OCI-LY7 (cell line): ENCODE data around the gene RBP3. TPM values are rescaled to one million over a fixed set of nuclear protein-coding genes. Genes with fewer than 3 reads are reported as not detected.

Experiments
- BruUV-seq: library from RNA; stranded (reverse); fragments of 400-500 nt; replicated peaks from 2 replicates; lab custom pipeline; 2021; lab: Mats Ljungman, UMichigan
- CTCF ChIA-PET: fragments of 300-600 bp; sonication (Branson Sonifier 250); formaldehyde crosslinking; loops from one replicate; lab custom pipeline; 2022; ENCODE audit warnings: antibody characterized with exemption; ENCODE audit not compliant: unreplicated experiment; lab: Charles Lee
- POLR2A ChIA-PET: fragments of 300-600 bp; sonication (Branson Sonifier 250); formaldehyde crosslinking; loops from one replicate; lab custom pipeline; 2022; ENCODE audit warnings: antibody characterized with exemption; lab: Charles Lee
- DNase-seq: peaks from one replicate; pipeline ENCODE4 v3.0.0-alpha.2; 2015; ENCODE audit warnings: low spot score
- H2AFZ ChIP-seq: fragments of 200-600 bp; sonication (generic), shearing (Covaris generic); 2 replicates; pipeline ENCODE4 v1.6.1; 2014; ENCODE audit warnings: mild to moderate bottlenecking, antibody characterized with exemption, low read length, moderate library complexity
- H3K27ac ChIP-seq: fragments of 200-600 bp; sonication (generic); 2 replicates; pipeline ENCODE4 v1.5.1; 2014; ENCODE audit warnings: mixed run types, low read depth, mild to moderate bottlenecking, moderate library complexity, low read length, inconsistent platforms; ENCODE audit not compliant: poor library complexity, severe bottlenecking
- H3K36me3 ChIP-seq: fragments of 200-600 bp; sonication (generic); 2 replicates; pipeline ENCODE4 v1.6.1; 2014; ENCODE audit warnings: mild to moderate bottlenecking, antibody characterized with exemption, low read length, moderate library complexity, mixed read lengths; ENCODE audit not compliant: insufficient read depth
- H3K4me1 ChIP-seq: fragments of 200-600 bp; sonication (generic); 2 replicates; pipeline ENCODE4 v1.5.1; 2014; ENCODE audit warnings: mild to moderate bottlenecking, low read length; ENCODE audit not compliant: insufficient read depth, poor library complexity, severe bottlenecking
- H3K4me2 ChIP-seq: fragments of 200-600 bp; sonication (generic); 2 replicates; pipeline ENCODE4 v1.6.1; 2014; ENCODE audit warnings: mild to moderate bottlenecking, low read length
- H3K4me3 ChIP-seq: fragments of 200-600 bp; sonication (generic); 2 replicates; pipeline ENCODE4 v1.5.1; 2014; ENCODE audit warnings: mild to moderate bottlenecking, low read depth, low read length; ENCODE audit not compliant: poor library complexity, severe bottlenecking
- H3K79me2 ChIP-seq: fragments of 200-600 bp; sonication (generic); 2 replicates; pipeline ENCODE4 v1.6.1; 2016; ENCODE audit warnings: low read depth, mild to moderate bottlenecking, low read length, moderate library complexity, mixed read lengths; ENCODE audit not compliant: insufficient read depth
- H3K9me2 ChIP-seq: fragments of 200-600 bp; sonication (generic); 2 replicates; pipeline ENCODE4 v1.6.1; 2016; ENCODE audit warnings: mild to moderate bottlenecking, low read length, mixed read lengths; ENCODE audit not compliant: insufficient read depth
- H3K9me3 ChIP-seq: fragments of 200-600 bp; sonication (generic); 2 replicates; pipeline ENCODE4 v1.6.1; 2014; ENCODE audit warnings: mild to moderate bottlenecking, mixed run types, low read length, mixed read lengths
- H4K20me1 ChIP-seq: fragments of 200-600 bp; sonication (generic); 2 replicates; pipeline ENCODE4 v1.6.1; 2014; ENCODE audit warnings: mild to moderate bottlenecking, antibody characterized with exemption, low read length, moderate library complexity, mixed read lengths; ENCODE audit not compliant: insufficient read depth
- EZH2phosphoT487 ChIP-seq: fragments of 200-600 bp; sonication (generic); IDR thresholded peaks from 2 replicates; pipeline ENCODE4 v1.6.1; 2018; ENCODE audit warnings: low read depth, borderline replicate concordance, mild to moderate bottlenecking, mixed run types, antibody characterized with exemption, low read length, moderate library complexity, mixed read lengths
- intact Hi-C: fragments of 100-400 bp; cut with micrococcal nuclease; formaldehyde crosslinking; loops from one replicate; pipeline ENCODE4 v1.10.0; 2022; ENCODE audit not compliant: unreplicated experiment
- total RNA-seq, 2 experiments: library from RNA; depleted of rRNA in 1 of 2; stranded (reverse); fragments of >200 nt in 1 of 2; shearing (Covaris generic) in 1 of 2; gene quantifications; 2 replicates each; pipeline ENCODE4 v1.2.3, GENCODE V29; 2014 to 2022
- TF ChIP-seq, protein P1 (sequence below): fragments of 200-600 bp; sonication (generic); conservative IDR thresholded peaks from 2 replicates; pipeline ENCODE4 v1.5.1; 2014; ENCODE audit warnings: mild to moderate bottlenecking, antibody characterized with exemption, low read length, moderate library complexity, mixed read lengths

Gene RBP3
- total RNA-seq, 2 experiments from 2014 or later: not detected

DNA sequence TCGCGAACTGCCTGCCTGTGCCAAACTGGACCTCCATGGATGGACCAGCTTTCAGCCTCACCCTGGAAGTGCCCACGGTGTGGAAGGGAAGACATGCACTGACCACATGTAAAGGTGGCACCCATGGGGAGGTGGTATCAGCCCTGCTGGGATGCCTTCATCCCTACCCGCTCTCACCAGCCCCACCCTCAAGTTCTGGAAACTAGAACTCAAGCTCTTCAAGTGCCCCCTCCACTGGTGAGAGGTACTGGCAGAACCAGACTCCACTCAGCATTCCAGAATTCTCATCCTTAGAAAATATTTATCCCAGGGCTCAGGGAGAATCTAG, 30.0 kb downstream of the RBP3 start:
- intact Hi-C loops: loop anchor here (10.0 kb wide), 1 partner anchor 63 kb away; no protein-coding TSS in a partner anchor
- Histone ChIP-seq H3K27ac (no peak overlapping the region), H3K9me2 (no peaks in the 10 kb centered on the region), H2AFZ (no peak overlapping the region), H4K20me1 (no peaks in the 10 kb centered on the region), H3K4me2 (no peak overlapping the region), H3K79me2 (no peaks in the 10 kb centered on the region), H3K36me3 (no peaks in the 10 kb centered on the region), H3K4me1 (no peaks in the 10 kb centered on the region), H3K4me3 (no peak overlapping the region), H3K9me3 (no peaks in the 10 kb centered on the region)
- TF ChIP-seq, protein P1, sequence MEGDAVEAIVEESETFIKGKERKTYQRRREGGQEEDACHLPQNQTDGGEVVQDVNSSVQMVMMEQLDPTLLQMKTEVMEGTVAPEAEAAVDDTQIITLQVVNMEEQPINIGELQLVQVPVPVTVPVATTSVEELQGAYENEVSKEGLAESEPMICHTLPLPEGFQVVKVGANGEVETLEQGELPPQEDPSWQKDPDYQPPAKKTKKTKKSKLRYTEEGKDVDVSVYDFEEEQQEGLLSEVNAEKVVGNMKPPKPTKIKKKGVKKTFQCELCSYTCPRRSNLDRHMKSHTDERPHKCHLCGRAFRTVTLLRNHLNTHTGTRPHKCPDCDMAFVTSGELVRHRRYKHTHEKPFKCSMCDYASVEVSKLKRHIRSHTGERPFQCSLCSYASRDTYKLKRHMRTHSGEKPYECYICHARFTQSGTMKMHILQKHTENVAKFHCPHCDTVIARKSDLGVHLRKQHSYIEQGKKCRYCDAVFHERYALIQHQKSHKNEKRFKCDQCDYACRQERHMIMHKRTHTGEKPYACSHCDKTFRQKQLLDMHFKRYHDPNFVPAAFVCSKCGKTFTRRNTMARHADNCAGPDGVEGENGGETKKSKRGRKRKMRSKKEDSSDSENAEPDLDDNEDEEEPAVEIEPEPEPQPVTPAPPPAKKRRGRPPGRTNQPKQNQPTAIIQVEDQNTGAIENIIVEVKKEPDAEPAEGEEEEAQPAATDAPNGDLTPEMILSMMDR: no peak
- no peak for TF ChIP-seq EZH2phosphoT487
- CTCF ChIA-PET: no interaction called here
- POLR2A ChIA-PET: no interaction called here
- DNase-seq: no peak
- BruUV-seq: no TSS peak

DNA sequence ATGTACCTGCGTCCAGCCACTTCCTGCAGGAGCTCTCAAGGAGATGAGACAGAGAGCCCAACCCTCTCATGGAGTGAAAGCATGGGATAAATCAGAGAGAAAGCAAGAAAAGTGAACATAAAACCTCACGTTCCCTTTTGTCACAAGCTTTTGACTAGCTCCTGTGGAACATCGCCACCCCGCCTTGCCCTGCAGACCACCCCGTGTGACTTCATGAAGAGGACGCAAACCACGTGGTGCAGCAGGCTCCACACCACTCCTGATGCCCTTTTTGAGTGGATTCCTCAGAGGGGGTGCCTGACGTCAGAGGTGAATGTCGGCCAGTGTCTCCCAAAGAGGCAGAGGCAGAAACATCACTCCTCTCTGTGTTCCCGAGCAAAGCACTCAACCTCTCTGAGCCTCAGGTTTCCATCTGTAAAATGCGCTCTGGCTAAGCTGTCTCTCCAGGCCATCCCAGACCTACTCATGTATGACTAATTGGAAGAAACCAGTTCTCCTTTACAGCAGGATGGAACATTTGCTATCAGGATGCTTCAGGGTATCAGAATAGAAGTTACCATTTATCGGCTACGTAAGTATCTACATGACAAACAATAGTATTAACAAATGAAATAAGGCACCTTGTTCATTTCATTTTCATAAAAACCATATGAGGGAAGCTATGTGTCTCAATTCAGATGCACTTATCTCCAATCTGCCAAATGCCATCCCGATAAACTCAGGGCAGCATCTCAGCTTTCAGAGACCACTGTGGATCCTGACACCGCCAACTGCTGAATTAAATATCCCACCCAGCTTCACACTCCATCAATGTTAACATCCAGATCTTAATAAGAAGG, 30.7 kb downstream of the RBP3 start:
- H3K9me3 ChIP-seq: no peaks in the 10 kb centered on the region
- TF ChIP-seq, protein P1: no peak
- TF ChIP-seq EZH2phosphoT487: no peak
- H4K20me1 ChIP-seq: no peaks in the 10 kb centered on the region
- no TSS peak for BruUV-seq
- ChIA-PET CTCF (no interaction called here), POLR2A (no interaction called here)
- H3K9me2 ChIP-seq: no peaks in the 10 kb centered on the region
- no peaks in the 10 kb centered on the region for H3K36me3 ChIP-seq
- intact Hi-C loops: loop anchor here (10.0 kb wide), 1 partner anchor 64 kb away; no protein-coding TSS in a partner anchor
- no peaks in the 10 kb centered on the region for H3K79me2 ChIP-seq
- no peak overlapping the region for H3K4me2 ChIP-seq
- H3K27ac ChIP-seq: no peak overlapping the region
- peaks cover 7% of the 10 kb centered on the region for H3K4me1 ChIP-seq
- no peak overlapping the region for H2AFZ ChIP-seq
- no peak overlapping the region for H3K4me3 ChIP-seq
- no peak for DNase-seq

DNA sequence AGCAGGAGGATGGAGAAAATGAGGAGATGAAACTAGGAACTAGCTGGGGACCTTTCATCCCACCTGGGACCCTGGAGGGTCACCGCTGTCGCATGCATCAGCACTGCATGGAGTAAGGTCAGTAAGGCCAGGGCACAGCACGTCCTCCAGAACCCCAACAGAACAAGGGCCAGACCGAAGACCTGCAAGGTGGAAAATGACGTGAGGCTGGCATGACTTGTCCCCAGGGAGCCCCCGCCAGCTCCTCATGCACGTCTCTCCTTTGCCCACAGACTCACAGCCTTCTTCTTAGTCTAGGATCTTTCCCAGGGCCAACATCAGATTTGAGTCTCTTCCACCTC, 31.3 kb downstream of the RBP3 start:
- H4K20me1 ChIP-seq: no peaks in the 10 kb centered on the region
- intact Hi-C loops: loop anchor here (10.0 kb wide), 1 partner anchor 65 kb away; no protein-coding TSS in a partner anchor
- H3K4me3 ChIP-seq: no peak overlapping the region
- ChIA-PET CTCF (no interaction called here), POLR2A (no interaction called here)
- H3K9me3 ChIP-seq: no peaks in the 10 kb centered on the region
- TF ChIP-seq EZH2phosphoT487: no peak
- DNase-seq: no peak
- peaks cover 9% of the 10 kb centered on the region for H3K4me1 ChIP-seq
- no peak overlapping the region for H3K27ac ChIP-seq
- no peak overlapping the region for H3K4me2 ChIP-seq
- no peaks in the 10 kb centered on the region for H3K79me2 ChIP-seq
- no peak overlapping the region for H2AFZ ChIP-seq
- BruUV-seq: no TSS peak
- H3K9me2 ChIP-seq: no peaks in the 10 kb centered on the region
- H3K36me3 ChIP-seq: no peaks in the 10 kb centered on the region
